SU-DHL-6 (cell line): ENCODE results near the gene KBTBD6.

Experiments
- CTCF ChIP-seq: fragments of 200-600 bp; sonication (generic); IDR thresholded peaks from one replicate; pipeline ENCODE4 v1.5.1; 2017; ENCODE audit warnings: antibody characterized with exemption, mild to moderate bottlenecking, low read length, moderate library complexity; ENCODE audit not compliant: insufficient read depth, poor library complexity, severe bottlenecking
- EZH2phosphoT487 ChIP-seq: fragments of 200-600 bp; sonication (generic), shearing (Covaris generic); conservative IDR thresholded peaks from 2 replicates; pipeline ENCODE4 v1.6.1; 2018; ENCODE audit warnings: mild to moderate bottlenecking, antibody characterized with exemption, low read length, moderate library complexity, mixed read lengths

DNA sequence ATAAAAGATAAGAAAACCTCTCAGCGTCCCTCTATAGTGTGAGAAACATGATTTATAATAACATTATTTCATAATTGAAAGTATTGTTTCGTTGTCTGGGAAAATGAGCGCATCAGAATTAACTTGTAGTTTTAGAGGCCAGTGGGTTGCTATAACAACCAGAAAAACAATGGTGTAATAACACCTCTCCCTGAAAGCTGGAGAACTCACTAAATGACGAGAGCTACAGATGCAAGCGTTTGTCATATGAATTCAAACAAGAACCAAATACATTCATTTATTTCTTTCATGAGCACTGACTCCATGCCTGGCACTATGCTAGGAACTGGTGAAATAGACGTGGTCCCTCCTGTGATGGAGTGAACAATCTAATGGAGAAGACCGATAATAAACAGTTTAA, 45.4 kb upstream of the KBTBD6 start:
- TF ChIP-seq CTCF = no peak
- TF ChIP-seq EZH2phosphoT487 = no peak
